ENCODE results near the gene ACADL. TPM values are rescaled to one million over a fixed set of nuclear protein-coding genes. Genes with fewer than 3 reads are reported as not detected.

Gene ACADL
- total RNA-seq: not detected

DNA sequence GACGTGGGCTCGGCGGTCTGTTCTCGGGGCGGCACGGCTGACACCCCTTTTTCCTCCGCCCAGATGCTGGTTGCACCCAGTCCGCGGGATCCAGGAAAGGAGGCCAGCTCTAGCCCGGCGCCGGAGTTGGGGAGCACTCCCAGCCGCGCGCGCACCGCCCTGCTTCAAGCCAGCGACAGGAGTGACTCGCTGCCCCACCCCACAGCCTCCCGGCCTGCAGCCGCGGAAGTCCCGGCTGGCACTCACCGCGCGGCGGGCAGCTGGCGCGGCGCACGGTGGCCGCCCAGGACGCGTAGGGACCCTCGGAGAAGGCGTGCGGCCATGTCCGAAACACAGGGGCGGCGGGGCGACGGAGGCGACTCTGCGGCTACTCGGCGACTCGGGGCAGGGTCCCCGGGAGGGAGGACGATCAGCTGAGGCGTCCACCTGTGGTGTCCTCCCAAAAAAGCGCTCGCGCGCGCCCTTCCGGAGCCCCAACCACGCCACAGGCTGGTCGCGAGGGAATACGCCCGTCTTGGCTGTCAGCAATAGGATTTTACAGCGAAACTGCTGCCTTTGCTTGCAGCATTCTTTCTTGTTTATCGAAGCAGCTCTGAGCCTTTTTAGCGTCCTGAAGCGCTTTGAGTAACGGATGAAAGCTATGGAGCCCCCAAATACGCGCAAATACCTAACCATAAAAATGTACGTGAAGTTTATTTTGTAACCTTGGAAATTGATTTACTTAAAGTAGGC, at the start of gene ACADL:
Gene ACADL (minus strand): TSS at position 507 of the 732 bp plus-strand sequence. CDS start 184 bp downstream, at position 323.
- no peaks in the 10 kb centered on the region for H3K36me3 Mint-ChIP-seq (ENCODE audit: low read depth)
- POLR2A ChIA-PET: no interaction called here
- peak; percentile 84 for ATAC-seq
- CTCF ChIA-PET: no interaction called here
- H3K4me3 Mint-ChIP-seq: peak within 1 kb of the TSS; percentile 1
- peaks cover 41% of the 10 kb centered on the region for H3K27me3 Mint-ChIP-seq (ENCODE audit: low read depth)
- peak; percentile 22 for DNase-seq
- H3K9me3 Mint-ChIP-seq (ENCODE audit: insufficient read depth): no peaks in the 10 kb centered on the region
- H3K4me1 Mint-ChIP-seq (ENCODE audit: low read depth): peaks cover 2% of the 10 kb centered on the region
- H3K27ac Mint-ChIP-seq: no peak within 1 kb of the TSS

DNA sequence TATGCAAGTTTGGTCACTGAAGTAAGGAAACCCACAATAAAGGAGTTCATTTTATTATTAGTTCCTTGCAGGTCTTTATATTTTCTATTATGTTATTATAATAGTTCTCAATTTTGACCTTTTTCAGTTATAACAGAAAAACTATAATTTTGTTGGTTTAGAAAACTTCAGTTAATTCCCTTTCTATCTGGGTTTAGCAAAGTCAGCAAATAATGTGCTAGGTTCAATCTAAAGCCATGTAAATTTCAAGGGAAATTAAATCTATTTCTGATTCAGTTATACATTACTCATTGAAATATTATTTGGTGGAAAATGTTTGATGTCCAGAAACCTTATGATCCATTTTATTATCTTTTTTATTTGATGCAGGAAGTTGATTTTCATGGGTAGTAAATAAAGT, 46.1 kb upstream of the ACADL start:
- CTCF ChIA-PET: no interaction called here
- Mint-ChIP-seq H3K4me3 (no peak overlapping the region), H3K27me3 (ENCODE audit: low read depth) (no peaks in the 10 kb centered on the region), H3K4me1 (ENCODE audit: low read depth) (no peaks in the 10 kb centered on the region), H3K9me3 (ENCODE audit: insufficient read depth) (no peaks in the 10 kb centered on the region), H3K27ac (no peak overlapping the region), H3K36me3 (ENCODE audit: low read depth) (no peaks in the 10 kb centered on the region)
- POLR2A ChIA-PET: no interaction called here
- ATAC-seq (no peak), DNase-seq (no peak)

- H3K27ac Mint-ChIP-seq: no peak overlapping the region
- no peaks in the 10 kb centered on the region for H3K4me1 Mint-ChIP-seq (ENCODE audit: low read depth)
- no peaks in the 10 kb centered on the region for H3K9me3 Mint-ChIP-seq (ENCODE audit: insufficient read depth)
- no peak overlapping the region for H3K4me3 Mint-ChIP-seq
- ATAC-seq: no peak
- CTCF ChIA-PET: no interaction called here
- no peaks in the 10 kb centered on the region for H3K36me3 Mint-ChIP-seq (ENCODE audit: low read depth)
- DNase-seq: no peak
- no peaks in the 10 kb centered on the region for H3K27me3 Mint-ChIP-seq (ENCODE audit: low read depth)
- POLR2A ChIA-PET: no interaction called here
Observed at GRCh38 chr2:210269148-210269547, 43.9 kb upstream of the ACADL start.

DNA sequence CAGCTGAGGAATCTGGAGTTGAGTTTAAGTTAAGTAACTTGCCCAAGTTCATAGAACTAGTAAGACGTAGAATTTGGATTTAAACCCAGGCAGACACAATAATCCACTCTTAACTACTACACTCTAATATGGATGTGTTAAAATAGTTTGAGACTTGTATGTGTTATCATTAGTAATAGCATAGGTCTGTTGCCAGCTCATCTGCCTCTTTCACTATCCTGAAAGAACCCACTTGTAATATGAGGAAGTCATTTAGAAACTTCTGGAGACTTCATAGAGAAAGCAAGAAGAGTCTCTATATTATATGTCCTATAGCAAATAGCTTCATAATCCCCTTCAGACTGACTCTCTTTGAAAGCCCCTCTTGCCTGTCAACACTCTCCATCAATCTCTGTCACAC, 43.0 kb upstream of the ACADL start:
- no peak for DNase-seq
- H3K9me3 Mint-ChIP-seq (ENCODE audit: insufficient read depth): no peaks in the 10 kb centered on the region
- H3K4me1 Mint-ChIP-seq (ENCODE audit: low read depth): no peaks in the 10 kb centered on the region
- H3K27ac Mint-ChIP-seq: no peak overlapping the region
- no peak for ATAC-seq
- POLR2A ChIA-PET: no interaction called here
- H3K4me3 Mint-ChIP-seq: no peak overlapping the region
- H3K36me3 Mint-ChIP-seq (ENCODE audit: low read depth): no peaks in the 10 kb centered on the region
- H3K27me3 Mint-ChIP-seq (ENCODE audit: low read depth): no peaks in the 10 kb centered on the region
- CTCF ChIA-PET: no interaction called here

DNA sequence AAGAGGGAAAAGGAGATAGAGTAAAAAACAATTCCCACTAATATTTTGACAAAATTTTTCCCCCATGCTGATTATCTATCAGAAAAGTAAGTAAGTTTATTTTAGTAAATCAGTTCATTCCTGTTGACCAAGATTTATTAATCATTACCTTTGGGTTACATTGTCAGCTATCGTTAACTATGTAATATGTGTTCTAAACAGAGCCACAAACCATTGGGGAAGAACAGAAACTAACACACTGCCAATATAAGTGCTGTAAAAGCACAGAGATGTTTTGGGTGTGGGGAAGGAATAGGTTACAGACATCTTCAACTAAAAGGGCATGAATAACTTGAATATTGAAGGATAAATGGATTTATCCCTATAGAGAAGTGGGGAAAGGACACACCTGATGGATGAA, 42.5 kb upstream of the ACADL start:
- Mint-ChIP-seq H3K36me3 (ENCODE audit: low read depth) (no peaks in the 10 kb centered on the region), H3K4me1 (ENCODE audit: low read depth) (no peaks in the 10 kb centered on the region), H3K4me3 (no peak overlapping the region), H3K9me3 (ENCODE audit: insufficient read depth) (no peaks in the 10 kb centered on the region), H3K27ac (no peak overlapping the region), H3K27me3 (ENCODE audit: low read depth) (no peaks in the 10 kb centered on the region)
- ChIA-PET CTCF (no interaction called here), POLR2A (no interaction called here)
- DNase-seq: no peak
- no peak for ATAC-seq

DNA sequence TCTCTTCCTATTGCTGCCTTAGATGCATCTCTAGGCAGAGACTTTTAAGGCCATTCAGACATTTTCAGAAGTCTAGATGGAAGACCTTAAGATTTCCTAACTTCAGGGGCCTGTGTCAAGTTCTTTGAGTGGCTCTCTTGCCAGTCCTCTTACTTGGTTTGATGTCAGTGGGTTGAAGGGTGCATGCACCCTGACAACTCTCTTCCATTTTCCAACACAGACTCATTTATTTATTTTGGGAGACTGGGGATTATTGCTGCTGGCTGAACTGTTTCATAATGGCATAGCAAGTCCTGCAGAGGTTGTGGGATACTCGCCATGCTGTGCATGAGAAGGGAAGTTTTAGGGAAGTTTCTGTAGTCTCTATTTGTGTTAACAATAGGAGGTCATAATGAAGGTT, 39.0 kb upstream of the ACADL start:
- H3K27me3 Mint-ChIP-seq (ENCODE audit: low read depth): no peaks in the 10 kb centered on the region
- no peaks in the 10 kb centered on the region for H3K36me3 Mint-ChIP-seq (ENCODE audit: low read depth)
- no peaks in the 10 kb centered on the region for H3K4me1 Mint-ChIP-seq (ENCODE audit: low read depth)

DNA sequence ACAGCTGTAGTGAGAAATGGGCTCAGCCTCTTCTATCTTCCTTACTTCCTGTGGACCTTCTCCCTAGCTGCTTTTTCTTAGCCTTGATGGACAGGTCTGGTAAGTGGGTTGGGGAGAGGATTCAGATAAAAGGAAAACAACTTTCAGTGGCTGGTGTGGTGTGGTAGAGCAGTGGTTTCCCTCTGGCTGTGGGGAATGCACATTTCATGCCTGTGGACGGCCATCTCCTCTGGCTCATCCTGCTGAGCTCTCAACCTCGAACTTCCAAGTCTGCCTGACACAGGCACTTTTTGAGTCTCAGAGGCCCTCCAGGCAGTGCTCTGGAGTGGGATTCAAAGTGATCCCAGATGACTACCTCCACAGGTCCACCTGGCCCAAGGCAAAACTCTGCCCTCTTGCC, 38.6 kb upstream of the ACADL start:
- H3K27me3 Mint-ChIP-seq (ENCODE audit: low read depth): no peaks in the 10 kb centered on the region
- ChIA-PET POLR2A (no interaction called here), CTCF (no interaction called here)
- no peaks in the 10 kb centered on the region for H3K36me3 Mint-ChIP-seq (ENCODE audit: low read depth)
- H3K9me3 Mint-ChIP-seq (ENCODE audit: insufficient read depth): no peaks in the 10 kb centered on the region
- DNase-seq (no peak), ATAC-seq (no peak)
- no peaks in the 10 kb centered on the region for H3K4me1 Mint-ChIP-seq (ENCODE audit: low read depth)
- H3K27ac Mint-ChIP-seq: no peak overlapping the region
- no peak overlapping the region for H3K4me3 Mint-ChIP-seq

More for the DNA sequence above, 39.0 kb upstream of the ACADL start:
- DNase-seq (no peak), ATAC-seq (no peak)
- no peaks in the 10 kb centered on the region for H3K9me3 Mint-ChIP-seq (ENCODE audit: insufficient read depth)
- no peak overlapping the region for H3K27ac Mint-ChIP-seq
- ChIA-PET POLR2A (no interaction called here), CTCF (no interaction called here)
- H3K4me3 Mint-ChIP-seq: no peak overlapping the region

DNA sequence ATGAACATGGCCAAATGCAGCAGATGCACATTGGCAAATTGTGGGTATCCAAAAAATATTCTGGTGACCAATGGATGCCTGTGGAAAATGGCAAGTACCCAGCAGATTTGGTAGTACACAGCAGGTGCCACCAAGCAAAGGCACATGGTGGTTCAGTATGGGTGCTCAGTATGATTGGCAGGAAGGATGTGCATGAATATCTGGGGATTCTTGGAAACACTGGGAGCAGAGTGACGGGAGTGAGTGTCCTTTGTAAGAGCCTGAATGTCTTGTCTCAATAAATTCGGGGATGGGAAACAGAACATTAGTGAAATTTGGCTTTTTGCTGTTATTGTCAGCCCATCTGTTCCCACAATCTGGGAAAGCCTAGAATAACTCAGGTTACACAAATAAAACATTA, 36.8 kb upstream of the ACADL start:
- ATAC-seq (no peak), DNase-seq (no peak)
- ChIA-PET POLR2A (no interaction called here), CTCF (no interaction called here)
- Mint-ChIP-seq H3K36me3 (ENCODE audit: low read depth) (no peaks in the 10 kb centered on the region), H3K27ac (no peak overlapping the region), H3K4me3 (no peak overlapping the region), H3K27me3 (ENCODE audit: low read depth) (no peaks in the 10 kb centered on the region), H3K4me1 (ENCODE audit: low read depth) (no peaks in the 10 kb centered on the region), H3K9me3 (ENCODE audit: insufficient read depth) (no peaks in the 10 kb centered on the region)

- no peak overlapping the region for H3K27ac Mint-ChIP-seq
- no peaks in the 10 kb centered on the region for H3K36me3 Mint-ChIP-seq (ENCODE audit: low read depth)
- H3K4me1 Mint-ChIP-seq (ENCODE audit: low read depth): no peaks in the 10 kb centered on the region
- no peaks in the 10 kb centered on the region for H3K9me3 Mint-ChIP-seq (ENCODE audit: insufficient read depth)
- ATAC-seq (no peak), DNase-seq (no peak)
- no peaks in the 10 kb centered on the region for H3K27me3 Mint-ChIP-seq (ENCODE audit: low read depth)
- ChIA-PET CTCF (no interaction called here), POLR2A (no interaction called here)
- no peak overlapping the region for H3K4me3 Mint-ChIP-seq
Observed at GRCh38 chr2:210259687-210260086, 34.4 kb upstream of the ACADL start.

GRCh38 chr2:210252699-210253606, 27.7 kb upstream of the ACADL start:
- Mint-ChIP-seq H3K4me1 (ENCODE audit: low read depth) (no peaks in the 10 kb centered on the region), H3K9me3 (ENCODE audit: insufficient read depth) (no peaks in the 10 kb centered on the region), H3K36me3 (ENCODE audit: low read depth) (no peaks in the 10 kb centered on the region), H3K27ac (no peak overlapping the region), H3K27me3 (ENCODE audit: low read depth) (no peaks in the 10 kb centered on the region), H3K4me3 (no peak overlapping the region)
- ChIA-PET POLR2A (no interaction called here), CTCF (no interaction called here)
- ATAC-seq: no peak
- no peak for DNase-seq

DNA sequence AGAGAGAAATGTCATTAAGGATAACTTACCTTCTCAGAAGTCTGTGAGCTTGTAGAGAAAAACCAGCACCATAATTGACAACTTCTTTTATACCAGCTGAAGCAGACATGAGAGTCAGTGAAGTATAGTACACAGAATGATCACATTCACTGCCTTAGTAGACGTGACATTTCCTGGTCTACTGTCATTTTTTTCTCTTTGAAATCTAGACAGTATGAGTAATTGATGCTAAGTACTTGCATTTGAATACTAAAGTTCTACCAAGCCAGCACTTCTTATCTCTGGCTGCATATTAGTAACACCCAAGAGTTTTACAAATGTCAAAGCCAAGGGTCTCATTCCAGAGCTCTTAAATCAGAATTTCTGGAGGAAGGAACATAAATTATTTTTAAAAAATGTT, 25.4 kb upstream of the ACADL start:
- Mint-ChIP-seq H3K4me3 (no peak overlapping the region), H3K9me3 (ENCODE audit: insufficient read depth) (no peaks in the 10 kb centered on the region), H3K4me1 (ENCODE audit: low read depth) (no peaks in the 10 kb centered on the region), H3K27ac (no peak overlapping the region), H3K36me3 (ENCODE audit: low read depth) (no peaks in the 10 kb centered on the region), H3K27me3 (ENCODE audit: low read depth) (no peaks in the 10 kb centered on the region)
- ATAC-seq (no peak), DNase-seq (no peak)
- ChIA-PET POLR2A (no interaction called here), CTCF (no interaction called here)

DNA sequence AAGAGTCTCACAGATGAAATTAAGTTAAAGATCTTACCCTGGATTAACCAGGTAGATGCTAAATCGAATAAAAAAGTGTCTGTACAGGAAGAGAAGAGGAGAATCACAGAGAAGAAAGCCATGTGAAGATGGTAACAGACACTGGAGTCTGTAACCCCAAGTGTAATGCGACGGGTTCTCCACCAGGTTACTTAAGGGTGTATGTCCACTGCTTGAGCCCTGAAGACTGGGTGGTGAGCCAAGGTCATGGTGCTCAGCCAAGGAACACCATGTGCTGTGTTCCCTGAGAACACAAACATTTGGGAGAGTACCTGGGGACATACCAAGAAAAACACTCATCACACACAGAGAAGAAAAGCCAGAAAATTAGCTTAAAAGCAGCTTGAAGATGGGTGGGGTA, 8.2 kb upstream of the ACADL start:
- Mint-ChIP-seq H3K9me3 (ENCODE audit: insufficient read depth) (no peaks in the 10 kb centered on the region), H3K4me3 (no peak overlapping the region), H3K27ac (no peak overlapping the region), H3K27me3 (ENCODE audit: low read depth) (peaks cover 5% of the 10 kb centered on the region), H3K4me1 (ENCODE audit: low read depth) (no peaks in the 10 kb centered on the region), H3K36me3 (ENCODE audit: low read depth) (no peaks in the 10 kb centered on the region)
- ChIA-PET POLR2A (no interaction called here), CTCF (no interaction called here)
- DNase-seq (no peak), ATAC-seq (no peak)

Data from activated CD8-positive, alpha-beta T cell treated with anti-CD3 and anti-CD28 coated beads, Interleukin-2, amount 10 ng/mL, durations not matched to agents 7 days and 5 days (primary cell).